ENCODE results near the gene MATN4.
"Not testable (repeated sequence)": the region's sequence is repeated elsewhere in the genome, so short reads cannot be mapped to it uniquely, and the experiment has no call there.

The MATN4 gene, protein sequence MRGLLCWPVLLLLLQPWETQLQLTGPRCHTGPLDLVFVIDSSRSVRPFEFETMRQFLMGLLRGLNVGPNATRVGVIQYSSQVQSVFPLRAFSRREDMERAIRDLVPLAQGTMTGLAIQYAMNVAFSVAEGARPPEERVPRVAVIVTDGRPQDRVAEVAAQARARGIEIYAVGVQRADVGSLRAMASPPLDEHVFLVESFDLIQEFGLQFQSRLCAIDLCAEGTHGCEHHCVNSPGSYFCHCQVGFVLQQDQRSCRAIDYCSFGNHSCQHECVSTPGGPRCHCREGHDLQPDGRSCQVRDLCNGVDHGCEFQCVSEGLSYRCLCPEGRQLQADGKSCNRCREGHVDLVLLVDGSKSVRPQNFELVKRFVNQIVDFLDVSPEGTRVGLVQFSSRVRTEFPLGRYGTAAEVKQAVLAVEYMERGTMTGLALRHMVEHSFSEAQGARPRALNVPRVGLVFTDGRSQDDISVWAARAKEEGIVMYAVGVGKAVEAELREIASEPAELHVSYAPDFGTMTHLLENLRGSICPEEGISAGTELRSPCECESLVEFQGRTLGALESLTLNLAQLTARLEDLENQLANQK

DNA sequence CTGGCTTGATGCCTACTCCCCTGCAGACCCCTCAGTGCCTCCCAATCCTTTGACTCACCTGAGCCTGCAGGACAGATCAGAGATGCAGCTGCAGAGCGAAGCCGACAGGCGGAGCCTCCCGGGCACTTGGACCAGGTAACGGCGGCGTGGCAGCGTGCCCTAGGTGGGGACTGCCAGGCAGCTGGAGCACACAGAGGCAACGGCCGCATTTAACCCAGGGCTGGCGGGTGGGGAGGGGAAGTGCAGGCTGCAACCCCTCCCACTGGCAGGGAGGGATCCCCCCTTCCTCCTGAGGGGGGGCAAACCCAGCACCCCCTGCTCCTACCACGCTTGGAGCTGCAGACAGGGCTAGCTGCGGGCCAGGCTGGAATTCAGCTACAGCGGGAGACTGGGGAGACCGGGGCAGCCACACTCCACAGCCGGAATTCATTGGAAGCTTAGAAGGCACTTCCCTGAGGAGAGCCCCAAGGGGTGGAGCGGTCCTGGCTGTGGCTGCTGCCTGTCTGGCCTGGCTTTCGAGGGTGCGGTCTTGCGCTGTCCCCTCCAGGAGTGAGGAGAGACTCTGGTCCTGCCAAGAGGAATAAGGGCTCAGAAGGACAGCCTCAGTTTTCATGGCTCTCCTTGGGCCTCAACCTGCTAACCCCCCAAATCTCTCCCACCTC, at the start of gene MATN4:
Gene MATN4, minus strand, starts transcription at position 183 of the 662 bp plus-strand sequence. CDS start 2,717 bp downstream, outside the sequence.
- H3K27me3 Mint-ChIP-seq (ENCODE audit: low read depth, poor library complexity): peaks cover 72% of the 10 kb centered on the region
- no peak for DNase-seq
- H3K4me1 Mint-ChIP-seq: peaks cover 39% of the 10 kb centered on the region
- H3K9me3 Mint-ChIP-seq: peaks cover 6% of the 10 kb centered on the region
- TF ChIP-seq, protein P1, sequence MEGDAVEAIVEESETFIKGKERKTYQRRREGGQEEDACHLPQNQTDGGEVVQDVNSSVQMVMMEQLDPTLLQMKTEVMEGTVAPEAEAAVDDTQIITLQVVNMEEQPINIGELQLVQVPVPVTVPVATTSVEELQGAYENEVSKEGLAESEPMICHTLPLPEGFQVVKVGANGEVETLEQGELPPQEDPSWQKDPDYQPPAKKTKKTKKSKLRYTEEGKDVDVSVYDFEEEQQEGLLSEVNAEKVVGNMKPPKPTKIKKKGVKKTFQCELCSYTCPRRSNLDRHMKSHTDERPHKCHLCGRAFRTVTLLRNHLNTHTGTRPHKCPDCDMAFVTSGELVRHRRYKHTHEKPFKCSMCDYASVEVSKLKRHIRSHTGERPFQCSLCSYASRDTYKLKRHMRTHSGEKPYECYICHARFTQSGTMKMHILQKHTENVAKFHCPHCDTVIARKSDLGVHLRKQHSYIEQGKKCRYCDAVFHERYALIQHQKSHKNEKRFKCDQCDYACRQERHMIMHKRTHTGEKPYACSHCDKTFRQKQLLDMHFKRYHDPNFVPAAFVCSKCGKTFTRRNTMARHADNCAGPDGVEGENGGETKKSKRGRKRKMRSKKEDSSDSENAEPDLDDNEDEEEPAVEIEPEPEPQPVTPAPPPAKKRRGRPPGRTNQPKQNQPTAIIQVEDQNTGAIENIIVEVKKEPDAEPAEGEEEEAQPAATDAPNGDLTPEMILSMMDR (IDR thresholded peaks at IDR 0.05): no peak
- no peak within 1 kb of the TSS for H3K4me3 Mint-ChIP-seq
- no peak within 1 kb of the TSS for H3K27ac Mint-ChIP-seq
- H3K36me3 Mint-ChIP-seq (ENCODE audit: low read depth): no peaks in the 10 kb centered on the region

DNA sequence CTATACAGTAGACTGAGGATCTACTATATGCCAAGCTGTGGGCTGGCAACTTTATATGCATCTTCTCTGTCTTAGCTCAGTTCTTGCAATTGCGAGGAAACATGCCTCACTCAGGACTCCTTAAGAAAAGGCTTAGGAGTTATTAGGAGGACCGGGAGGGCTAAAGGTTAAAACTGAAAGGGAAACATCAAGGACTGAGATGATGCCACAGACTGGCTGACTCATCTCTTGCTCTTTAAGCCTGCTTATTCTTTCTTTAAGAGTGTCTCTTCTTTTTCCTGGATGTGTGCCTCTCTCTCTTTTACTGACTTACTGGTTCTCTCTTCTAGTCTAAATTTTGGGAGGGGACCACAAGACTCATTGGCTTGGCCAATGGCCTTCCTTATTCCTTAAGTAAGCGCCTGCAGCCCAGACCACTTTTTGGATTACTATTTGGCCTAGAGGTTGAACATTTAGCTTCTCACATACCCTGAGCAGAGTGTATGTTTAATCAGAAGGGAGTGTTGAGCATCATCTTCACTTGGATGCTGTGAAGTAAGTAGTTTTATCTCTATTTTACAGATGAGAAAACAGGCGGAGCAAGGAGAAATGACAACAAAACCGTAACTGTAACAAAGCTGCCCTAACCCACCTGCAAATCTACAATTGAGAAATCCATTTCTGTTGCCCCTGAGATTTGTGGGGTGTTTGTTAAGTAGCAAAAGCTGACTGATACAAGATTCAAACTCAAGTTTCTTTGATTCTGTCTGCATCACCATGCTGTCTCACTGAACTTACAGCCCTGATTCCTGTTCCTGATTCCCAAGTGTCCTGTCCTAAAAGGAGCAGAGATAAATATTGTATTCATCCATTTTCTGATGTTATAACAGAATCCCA, 47.3 kb upstream of the MATN4 start:
- TF ChIP-seq, protein P1 (IDR thresholded peaks at IDR 0.05): no peak
- no peak for DNase-seq
- Mint-ChIP-seq H3K36me3 (ENCODE audit: low read depth) (no peaks in the 10 kb centered on the region), H3K4me1 (peaks cover 19% of the 10 kb centered on the region), H3K27ac (no peak overlapping the region), H3K4me3 (no peak overlapping the region), H3K27me3 (ENCODE audit: low read depth, poor library complexity) (no peaks in the 10 kb centered on the region), H3K9me3 (no peaks in the 10 kb centered on the region)

DNA sequence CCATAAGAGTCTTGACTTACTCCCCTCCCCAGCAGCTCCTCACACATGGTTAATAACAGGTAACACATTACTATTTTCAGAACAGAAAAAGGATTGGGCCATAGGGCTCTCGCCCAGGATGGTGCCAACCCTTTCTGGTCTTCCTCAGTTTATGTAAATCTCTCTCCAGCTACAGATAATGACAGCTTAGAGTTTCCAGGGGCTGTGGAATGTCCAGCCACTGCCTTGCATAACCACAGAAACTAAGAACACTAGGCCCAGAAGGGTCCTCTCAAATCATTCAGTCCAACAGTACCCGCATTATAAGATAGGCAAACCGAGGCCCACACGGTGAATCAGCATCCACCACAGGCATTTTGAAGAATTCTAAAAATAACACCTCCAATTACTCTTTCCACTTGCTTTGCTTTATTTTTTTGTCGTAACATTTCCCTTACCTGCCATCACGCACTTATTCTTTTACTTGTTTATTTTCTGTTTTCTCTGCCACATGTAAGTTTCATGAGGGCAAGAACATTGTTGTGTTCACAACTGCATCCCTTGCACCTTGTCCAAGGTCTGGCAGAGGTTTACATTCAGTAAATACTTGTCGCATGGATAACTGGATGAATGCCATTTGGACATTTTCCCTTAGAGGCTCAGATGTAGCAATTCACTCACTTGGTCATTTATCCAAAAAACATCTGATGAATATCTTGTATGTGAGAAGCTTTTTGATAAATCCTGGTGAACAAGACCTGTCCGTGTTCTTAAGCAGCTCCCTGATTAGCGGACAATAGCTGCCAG, 46.5 kb upstream of the MATN4 start:
- H3K4me3 Mint-ChIP-seq: no peak overlapping the region
- no peak for DNase-seq
- TF ChIP-seq, protein P1 (IDR thresholded peaks at IDR 0.05): no peak
- H3K9me3 Mint-ChIP-seq: no peaks in the 10 kb centered on the region
- H3K27ac Mint-ChIP-seq: no peak overlapping the region
- no peaks in the 10 kb centered on the region for H3K27me3 Mint-ChIP-seq (ENCODE audit: low read depth, poor library complexity)
- no peaks in the 10 kb centered on the region for H3K36me3 Mint-ChIP-seq (ENCODE audit: low read depth)
- H3K4me1 Mint-ChIP-seq: peaks cover 17% of the 10 kb centered on the region

DNA sequence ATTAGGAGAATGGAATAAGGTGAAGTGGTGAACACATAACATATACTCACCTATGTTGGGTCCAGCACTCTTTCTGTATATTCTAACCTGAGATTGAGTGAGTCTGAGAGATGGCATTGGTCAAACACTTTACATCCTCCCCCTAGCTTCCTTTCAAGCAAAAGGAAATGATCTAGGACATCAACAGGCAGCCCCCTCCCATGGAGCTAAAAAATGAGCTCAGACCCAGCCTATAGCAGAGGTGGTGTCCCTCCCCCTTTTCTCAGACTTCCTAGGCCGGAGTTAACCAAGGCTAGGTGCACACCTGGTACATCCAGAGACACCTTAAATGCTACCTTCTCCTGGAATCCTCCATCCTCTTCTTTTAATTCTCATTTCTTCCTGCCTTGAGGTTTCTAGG, 45.6 kb upstream of the MATN4 start:
- no peak overlapping the region for H3K4me3 Mint-ChIP-seq
- H3K27me3 Mint-ChIP-seq (ENCODE audit: low read depth, poor library complexity): no peaks in the 10 kb centered on the region
- peaks cover 8% of the 10 kb centered on the region for H3K4me1 Mint-ChIP-seq
- TF ChIP-seq, protein P1 (IDR thresholded peaks at IDR 0.05): no peak
- no peak overlapping the region for H3K27ac Mint-ChIP-seq
- H3K36me3 Mint-ChIP-seq (ENCODE audit: low read depth): no peaks in the 10 kb centered on the region
- H3K9me3 Mint-ChIP-seq: no peaks in the 10 kb centered on the region
- no peak for DNase-seq

DNA sequence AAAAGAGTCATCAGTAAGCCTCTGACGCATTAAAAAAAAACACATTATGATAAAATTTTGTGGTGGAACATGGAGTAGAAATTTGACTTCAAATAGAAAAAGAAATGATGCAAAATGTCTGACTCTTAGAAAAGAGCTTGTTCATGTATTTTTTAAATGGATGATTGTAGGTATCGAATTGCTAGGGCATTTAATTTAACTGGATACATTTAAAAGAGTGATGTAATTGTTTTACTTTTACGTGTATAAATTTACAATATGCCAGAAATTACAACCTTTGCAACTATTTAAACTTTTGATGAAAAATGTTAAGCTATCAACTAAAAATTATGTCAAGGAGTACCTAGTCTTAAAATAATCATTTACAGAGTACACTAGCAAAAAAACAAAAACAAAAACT, 44.6 kb upstream of the MATN4 start:
- TF ChIP-seq, protein P1 (IDR thresholded peaks at IDR 0.05): no peak
- Mint-ChIP-seq H3K4me3 (no peak overlapping the region), H3K9me3 (no peaks in the 10 kb centered on the region), H3K4me1 (peaks cover under 1% of the 10 kb centered on the region), H3K27ac (no peak overlapping the region), H3K27me3 (ENCODE audit: low read depth, poor library complexity) (no peaks in the 10 kb centered on the region), H3K36me3 (ENCODE audit: low read depth) (no peaks in the 10 kb centered on the region)
- no peak for DNase-seq

DNA sequence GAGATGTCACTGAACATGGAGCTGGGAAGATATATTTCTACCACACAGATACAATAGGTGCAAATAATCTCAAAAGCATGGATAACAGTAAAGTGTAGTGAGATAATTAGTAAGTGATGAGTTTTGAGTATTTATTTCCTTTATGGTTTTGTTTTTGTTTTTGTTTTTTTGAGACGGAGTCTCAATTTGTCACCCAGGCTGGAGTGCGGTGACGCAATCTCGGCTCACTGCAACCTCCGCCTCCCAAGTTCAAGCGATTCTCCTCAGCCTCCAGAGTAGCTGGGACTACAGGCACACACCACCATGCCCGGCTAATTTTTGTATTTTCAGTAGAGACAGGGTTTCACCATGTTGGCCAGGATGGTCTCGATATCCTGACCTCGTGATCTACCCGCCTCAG, 42.7 kb upstream of the MATN4 start:
- not testable (repeated sequence) for H3K36me3 Mint-ChIP-seq (ENCODE audit: low read depth); H3K27me3 Mint-ChIP-seq (ENCODE audit: low read depth, poor library complexity); H3K27ac Mint-ChIP-seq; H3K9me3 Mint-ChIP-seq; H3K4me3 Mint-ChIP-seq; DNase-seq
- H3K4me1 Mint-ChIP-seq: peaks cover 20% of the 10 kb centered on the region
